Suprapubic skin (tissue), 4 donors: ENCODE measurements around the gene HOXA5. TPM values are rescaled to one million over a fixed set of nuclear protein-coding genes. Genes with fewer than 3 reads are reported as not detected.

Experiments used
- DNase-seq, 2 donors: peaks; one replicate each; pipeline ENCODE4 v3.0.0-alpha.2; 2019; ENCODE audit warnings: low spot score in 2 of 2
- H3K27ac ChIP-seq: fragments of 200-600 bp; sonication (generic); one replicate; pipeline ENCODE4 v1.5.1; 2019
- H3K27me3 ChIP-seq: fragments of 200-600 bp; sonication (generic); one replicate; pipeline ENCODE4 v1.5.1; 2019
- H3K36me3 ChIP-seq: fragments of 200-600 bp; sonication (generic); one replicate; pipeline ENCODE4 v1.5.1; 2019
- H3K4me1 ChIP-seq: fragments of 200-600 bp; sonication (generic); one replicate; pipeline ENCODE4 v1.5.1; 2019
- H3K4me3 ChIP-seq: fragments of 200-600 bp; sonication (generic); one replicate; pipeline ENCODE4 v1.5.1; 2019; ENCODE audit warnings: mild to moderate bottlenecking
- H3K9me3 ChIP-seq: fragments of 200-600 bp; sonication (generic); one replicate; pipeline ENCODE4 v1.5.1; 2019
- EP300 ChIP-seq: sonication (generic); formaldehyde crosslinking; IDR thresholded peaks from one replicate; pipeline ENCODE4 v1.6.1; 2017; ENCODE audit warnings: antibody characterized with exemption
- POLR2A ChIP-seq, 2 donors: fragments of 450-650 bp; IDR thresholded peaks; one replicate each; pipeline ENCODE4 v1.6.1; 2017; ENCODE audit warnings: antibody characterized with exemption in 2 of 2, mild to moderate bottlenecking in 2 of 2, moderate library complexity in 2 of 2
- POLR2AphosphoS5 ChIP-seq, 3 donors: sonication (generic); formaldehyde crosslinking; IDR thresholded peaks; one replicate each; pipeline ENCODE4 v1.6.1; 2017; ENCODE audit warnings: antibody characterized with exemption in 3 of 3
- WGBS: methylation state at CpG from one replicate; pipeline ENCODE4 v1.1.5; 2018; 5-methylcytosine and 5-hydroxymethylcytosine counted together
- total RNA-seq, 4 donors: library from RNA; depleted of rRNA; stranded (reverse); fragments of >200 nt; gene quantifications; one replicate each; pipeline ENCODE4 v1.1.0, GENCODE V29; 2016
- TF ChIP-seq, protein P1 (sequence below), 2 donors: fragments of 200-600 bp in 1 of 2; fragments of 450-650 bp in 1 of 2; sonication (generic) in 1 of 2; IDR thresholded peaks; one replicate each; pipeline ENCODE4 v1.5.1; 2016 to 2019; ENCODE audit warnings: antibody characterized with exemption in 2 of 2, mild to moderate bottlenecking in 1 of 2, moderate library complexity in 1 of 2

Gene HOXA5
- total RNA-seq, 4 donors from 2014 or later, result 4.7 to 16.3 (median 14.6) TPM

DNA sequence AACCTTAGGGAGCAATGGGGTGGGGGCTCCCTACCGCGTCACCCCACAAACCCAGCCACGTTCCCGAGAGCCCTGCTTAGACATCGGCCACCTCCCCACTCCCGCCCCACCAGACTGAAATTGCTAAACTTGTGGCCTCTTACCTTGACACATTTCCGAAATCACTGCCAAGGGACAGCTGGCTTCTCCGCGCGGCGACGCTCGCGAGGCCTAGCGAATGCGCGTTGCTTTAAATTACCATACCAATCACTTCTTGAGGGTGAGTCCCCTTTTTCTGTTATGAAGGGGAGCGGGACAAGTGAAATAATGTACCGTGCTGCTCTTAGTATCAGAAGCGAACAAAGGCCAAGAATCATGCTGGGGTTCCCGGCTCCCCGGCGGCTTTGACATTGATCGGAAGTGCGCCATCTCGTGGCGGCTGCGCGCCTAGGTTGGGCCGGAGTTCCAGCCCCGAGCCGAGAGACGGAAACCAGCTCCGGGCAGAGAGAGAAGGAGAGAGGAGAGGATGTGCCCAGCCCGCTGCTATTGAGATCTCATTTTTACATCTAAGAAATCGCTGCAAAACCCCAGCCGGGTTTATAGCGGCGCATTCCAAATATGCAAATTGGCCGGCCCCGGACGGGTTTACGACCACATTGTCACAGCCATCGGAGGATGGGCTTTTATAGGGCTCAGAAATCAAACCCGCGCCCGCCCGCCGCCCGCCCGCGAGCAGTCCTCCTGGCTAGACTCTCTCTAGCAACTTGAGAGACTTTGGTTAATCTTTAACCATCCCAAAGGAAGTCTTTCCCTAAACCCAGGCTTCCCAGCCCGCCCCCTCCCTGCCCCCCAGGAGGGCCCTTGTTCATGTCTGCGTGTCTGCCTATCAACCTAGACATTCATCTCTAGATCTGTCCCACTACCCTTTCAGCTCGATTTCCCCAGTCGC, 36.3 kb upstream of the HOXA5 start:
- Histone ChIP-seq H3K36me3 (no peaks in the 10 kb centered on the region), H3K9me3 (no peaks in the 10 kb centered on the region), H3K4me1 (peaks cover 48% of the 10 kb centered on the region), H3K27ac (peak overlapping the region; percentile 42), H3K27me3 (peaks cover 49% of the 10 kb centered on the region), H3K4me3 (peak overlapping the region; percentile 32)
- DNase-seq, result peak; percentile 89 to 91
- 36% methylated on average over 56 of the region's 56 CpGs for WGBS
- TF ChIP-seq POLR2A (IDR thresholded peaks at IDR 0.05) (no peak), POLR2AphosphoS5 (IDR thresholded peaks at IDR 0.05) (peak in 1 of 3 donors; percentile 15), EP300 (no peak)
- TF ChIP-seq, protein P1, sequence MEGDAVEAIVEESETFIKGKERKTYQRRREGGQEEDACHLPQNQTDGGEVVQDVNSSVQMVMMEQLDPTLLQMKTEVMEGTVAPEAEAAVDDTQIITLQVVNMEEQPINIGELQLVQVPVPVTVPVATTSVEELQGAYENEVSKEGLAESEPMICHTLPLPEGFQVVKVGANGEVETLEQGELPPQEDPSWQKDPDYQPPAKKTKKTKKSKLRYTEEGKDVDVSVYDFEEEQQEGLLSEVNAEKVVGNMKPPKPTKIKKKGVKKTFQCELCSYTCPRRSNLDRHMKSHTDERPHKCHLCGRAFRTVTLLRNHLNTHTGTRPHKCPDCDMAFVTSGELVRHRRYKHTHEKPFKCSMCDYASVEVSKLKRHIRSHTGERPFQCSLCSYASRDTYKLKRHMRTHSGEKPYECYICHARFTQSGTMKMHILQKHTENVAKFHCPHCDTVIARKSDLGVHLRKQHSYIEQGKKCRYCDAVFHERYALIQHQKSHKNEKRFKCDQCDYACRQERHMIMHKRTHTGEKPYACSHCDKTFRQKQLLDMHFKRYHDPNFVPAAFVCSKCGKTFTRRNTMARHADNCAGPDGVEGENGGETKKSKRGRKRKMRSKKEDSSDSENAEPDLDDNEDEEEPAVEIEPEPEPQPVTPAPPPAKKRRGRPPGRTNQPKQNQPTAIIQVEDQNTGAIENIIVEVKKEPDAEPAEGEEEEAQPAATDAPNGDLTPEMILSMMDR (IDR thresholded peaks at IDR 0.05), result peak; percentile 61 to 93

DNA sequence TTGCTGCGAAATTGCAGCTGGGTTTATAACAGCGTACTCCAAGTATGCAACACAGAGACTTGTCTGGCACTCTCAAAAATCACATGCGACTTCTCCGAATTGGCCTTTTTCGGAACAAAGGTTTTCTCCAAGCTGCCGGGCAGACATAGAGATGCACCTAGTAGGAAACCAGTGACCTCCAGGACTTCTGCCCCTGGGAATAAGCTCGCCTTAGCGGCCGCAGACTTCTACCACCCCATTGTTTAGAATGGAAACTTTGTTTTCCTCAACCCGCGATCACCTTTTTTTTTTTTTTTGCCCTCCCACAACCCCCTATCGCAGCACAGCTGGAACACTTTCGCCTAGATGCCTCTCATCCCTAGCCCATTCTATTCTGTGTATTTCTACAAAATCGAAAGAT, 35.5 kb upstream of the HOXA5 start:
- Histone ChIP-seq H3K9me3 (no peaks in the 10 kb centered on the region), H3K4me1 (peaks cover 48% of the 10 kb centered on the region), H3K27me3 (peaks cover 45% of the 10 kb centered on the region)

DNA sequence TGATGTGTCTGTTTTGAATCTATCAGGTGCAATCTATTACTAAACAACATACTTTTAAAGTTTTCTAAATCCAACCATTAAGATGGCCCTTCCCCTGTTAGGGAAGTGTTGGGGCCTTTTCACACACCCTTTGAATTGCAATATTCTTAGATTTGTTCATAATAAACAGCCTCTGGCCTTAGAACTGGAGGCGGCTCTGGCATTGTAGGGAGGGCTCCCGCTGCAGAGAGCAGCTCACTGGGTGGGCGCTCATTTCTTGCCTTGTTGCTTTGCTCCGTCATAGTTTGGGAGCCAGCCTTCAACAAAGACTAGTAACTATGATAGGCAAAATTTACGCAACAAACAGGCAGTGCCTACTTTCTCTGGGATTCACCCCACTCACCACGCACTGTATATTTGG, 34.9 kb upstream of the HOXA5 start:
- TF ChIP-seq EP300, result no peak
- no peak for TF ChIP-seq POLR2AphosphoS5 (IDR thresholded peaks at IDR 0.05)
- TF ChIP-seq, protein P1 (IDR thresholded peaks at IDR 0.05), result no peak
- no peak for TF ChIP-seq POLR2A (IDR thresholded peaks at IDR 0.05)
- H3K9me3 ChIP-seq, result no peaks in the 10 kb centered on the region
- H3K4me3 ChIP-seq, result peak overlapping the region; percentile 32
- DNase-seq, result peak; percentile 60 to 71
- H3K36me3 ChIP-seq, result no peaks in the 10 kb centered on the region
- H3K4me1 ChIP-seq, result peaks cover 46% of the 10 kb centered on the region
- 73% methylated on average over 6 of the region's 6 CpGs for WGBS
- H3K27ac ChIP-seq, result peak overlapping the region; percentile 68
- H3K27me3 ChIP-seq, result peaks cover 38% of the 10 kb centered on the region

More for the DNA sequence above, 35.5 kb upstream of the HOXA5 start:
- Histone ChIP-seq H3K4me3 (peak overlapping the region; percentile 32), H3K27ac (peak overlapping the region; percentile 42), H3K36me3 (no peaks in the 10 kb centered on the region)
- DNase-seq, result peak; percentile 55 to 74
- TF ChIP-seq EP300 (no peak), POLR2AphosphoS5 (IDR thresholded peaks at IDR 0.05) (no peak), POLR2A (IDR thresholded peaks at IDR 0.05) (no peak)
- TF ChIP-seq, protein P1 (IDR thresholded peaks at IDR 0.05), result no peak
- WGBS, result 56% methylated on average over 14 of the region's 14 CpGs

DNA sequence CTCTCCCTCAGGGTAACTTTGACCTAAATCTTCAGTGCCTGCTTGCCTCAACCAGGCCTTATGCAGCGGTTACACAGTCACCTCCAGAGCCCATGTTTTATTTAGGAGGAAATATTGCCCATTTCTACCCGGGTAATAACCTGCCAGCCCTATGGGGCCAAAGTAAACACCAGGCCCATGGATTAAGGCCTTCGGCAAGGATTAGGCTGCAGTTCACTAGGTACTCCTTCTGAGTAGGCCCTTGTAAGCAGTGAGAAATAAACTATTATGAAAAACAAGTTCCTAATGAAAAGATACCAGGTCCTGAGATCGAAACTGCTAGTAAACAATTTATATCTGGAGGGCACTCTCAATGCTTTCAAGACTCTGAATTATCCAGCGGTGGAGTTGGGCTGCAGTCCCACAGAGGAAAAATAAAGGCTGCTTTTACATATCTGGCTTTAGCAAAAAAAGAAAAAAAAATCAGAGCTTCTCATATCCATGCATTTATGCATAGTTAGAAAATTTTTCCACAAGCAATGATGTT, 34.4 kb upstream of the HOXA5 start:
- H3K27ac ChIP-seq, result peak overlapping the region; percentile 68
- H3K4me1 ChIP-seq, result peaks cover 46% of the 10 kb centered on the region
- peaks cover 33% of the 10 kb centered on the region for H3K27me3 ChIP-seq
- TF ChIP-seq, protein P1 (IDR thresholded peaks at IDR 0.05), result no peak
- no peaks in the 10 kb centered on the region for H3K36me3 ChIP-seq
- DNase-seq, result peak in 1 of 2 donors; percentile 11
- 48% methylated on average over 5 of the region's 5 CpGs for WGBS
- no peaks in the 10 kb centered on the region for H3K9me3 ChIP-seq
- peak overlapping the region; percentile 32 for H3K4me3 ChIP-seq
